ENCODE results near the gene DNAAF3. TPM values are rescaled to one million over a fixed set of nuclear protein-coding genes. Genes with fewer than 3 reads are reported as not detected.

DNAAF3 gene
- total RNA-seq, 2 donors from 2014 or later: not detected

- Mint-ChIP-seq H3K27ac (no peak overlapping the region), H3K27me3 (no peaks in the 10 kb centered on the region), H3K9me3 (no peaks in the 10 kb centered on the region), H3K4me1 (ENCODE audit: low read depth in 2 of 2) (peaks cover 19 to 34% of the 10 kb centered on the region in 2 donors), H3K36me3 (peaks cover 9% of the 10 kb centered on the region), H3K4me3 (no peak overlapping the region)
- ATAC-seq (no peak), DNase-seq (ENCODE audit: low spot score) (peak; percentile 57)
These were observed 53.4 kb downstream of the DNAAF3 start for GRCh38 chr19:55112777-55113569.

DNA sequence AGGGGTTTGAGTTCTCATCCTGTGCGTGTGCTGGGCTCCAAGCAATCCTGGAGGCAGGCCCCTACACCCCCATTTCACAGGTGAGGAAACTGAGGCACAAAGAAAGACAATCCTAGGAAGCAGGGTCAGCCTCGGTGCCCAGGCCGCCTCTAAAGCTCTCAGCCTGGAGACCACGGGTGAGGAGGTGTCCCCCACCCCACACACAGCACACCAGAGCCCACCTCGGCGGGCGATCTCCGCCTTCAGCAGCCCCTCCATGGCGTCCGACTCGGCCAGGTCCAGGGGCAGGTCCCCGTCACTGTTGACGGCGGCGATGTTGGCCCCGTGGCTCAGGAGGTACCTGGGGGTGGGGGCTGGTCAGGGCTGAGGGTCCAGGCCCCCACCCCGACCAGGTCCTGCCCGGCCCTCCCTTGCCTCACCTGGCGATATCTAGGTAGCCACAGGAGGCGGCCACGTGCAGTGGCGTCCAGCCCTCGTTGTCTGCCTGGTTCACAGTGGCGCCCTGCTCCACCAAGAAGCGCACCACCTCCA, 54.1 kb downstream of the DNAAF3 start:
- peaks cover 9% of the 10 kb centered on the region for H3K36me3 Mint-ChIP-seq
- H3K4me3 Mint-ChIP-seq: no peak overlapping the region
- peaks cover 15 to 30% of the 10 kb centered on the region in 2 donors for H3K4me1 Mint-ChIP-seq (ENCODE audit: low read depth in 2 of 2)
- peak; percentile 39 for DNase-seq (ENCODE audit: low spot score)
- no peaks in the 10 kb centered on the region for H3K9me3 Mint-ChIP-seq
- ATAC-seq: no peak
- no peaks in the 10 kb centered on the region for H3K27me3 Mint-ChIP-seq
- H3K27ac Mint-ChIP-seq: no peak overlapping the region

- H3K9me3 Mint-ChIP-seq: no peaks in the 10 kb centered on the region
These were observed 55.1 kb downstream of the DNAAF3 start for GRCh38 chr19:55111238-55111831.

GRCh38 chr19:55109527-55110291, 56.7 kb downstream of the DNAAF3 start:
- peak; percentile 22 for DNase-seq (ENCODE audit: low spot score)
- no peak overlapping the region for H3K27ac Mint-ChIP-seq
- H3K27me3 Mint-ChIP-seq: no peaks in the 10 kb centered on the region
- H3K4me1 Mint-ChIP-seq (ENCODE audit: low read depth in 2 of 2): peaks cover 6 to 18% of the 10 kb centered on the region in 2 donors
- peak in 1 of 2 donors; percentile 37 for ATAC-seq
- no peak overlapping the region for H3K4me3 Mint-ChIP-seq
- H3K9me3 Mint-ChIP-seq: no peaks in the 10 kb centered on the region
- no peaks in the 10 kb centered on the region for H3K36me3 Mint-ChIP-seq

More at GRCh38 chr19:55111238-55111831, 55.1 kb downstream of the DNAAF3 start:
- peaks cover 15 to 29% of the 10 kb centered on the region in 2 donors for H3K4me1 Mint-ChIP-seq (ENCODE audit: low read depth in 2 of 2)
- DNase-seq (ENCODE audit: low spot score) (peak; percentile 8), ATAC-seq (no peak)
- H3K27ac Mint-ChIP-seq: no peak overlapping the region
- H3K4me3 Mint-ChIP-seq: no peak overlapping the region
- H3K27me3 Mint-ChIP-seq: no peaks in the 10 kb centered on the region
- H3K36me3 Mint-ChIP-seq: peaks cover 4% of the 10 kb centered on the region

Other genes starting within 250 kb of the DNAAF3 start
- gene NLRP7, start 219.1 kb downstream of the DNAAF3 start, total RNA-seq: 1 to 10 TPM; 1.1 to 1.2 TPM
- 100 to 1,000 TPM in 1 of 2 donors, 10 to 100 TPM in 1; 50.3 to 154 TPM for gene NLRP2, start 200.2 kb downstream of the DNAAF3 start, total RNA-seq
- under 1 TPM in 1 of 2 donors, not detected in 1; 0.22 TPM for gene GP6, start 128.3 kb downstream of the DNAAF3 start, total RNA-seq
- 10 to 100 TPM; 13.4 to 31.0 TPM for gene RDH13, start 103.5 kb downstream of the DNAAF3 start, total RNA-seq
- gene EPS8L1, start 90.7 kb downstream of the DNAAF3 start, total RNA-seq: 1 to 10 TPM; 1.3 to 8.7 TPM
- 100 to 1,000 TPM; 157 to 251 TPM for gene PPP1R12C, start 49.0 kb downstream of the DNAAF3 start, total RNA-seq
- gene TNNT1, start 17.4 kb downstream of the DNAAF3 start, total RNA-seq: not detected
- gene TNNI3, start 8.9 kb downstream of the DNAAF3 start, total RNA-seq: not detected
- not detected for gene SYT5, start 13.7 kb upstream of the DNAAF3 start, total RNA-seq
- gene PTPRH, start 42.9 kb upstream of the DNAAF3 start, total RNA-seq: under 1 TPM in 1 of 2 donors, not detected in 1; 0.11 TPM
- 10 to 100 TPM in 1 of 2 donors, 1 to 10 TPM in 1; 8.3 to 31.6 TPM for gene TMEM86B, start 62.1 kb upstream of the DNAAF3 start, total RNA-seq
- gene PPP6R1, start 92.4 kb upstream of the DNAAF3 start, total RNA-seq: 100 to 1,000 TPM; 260 to 492 TPM
- gene HSPBP1, start 113.5 kb upstream of the DNAAF3 start, total RNA-seq: 10 to 100 TPM; 38.2 to 53.1 TPM
- gene BRSK1, start 117.4 kb upstream of the DNAAF3 start, total RNA-seq: 10 to 100 TPM; 11.9 to 15.7 TPM
- gene TMEM150B, start 158.7 kb upstream of the DNAAF3 start, total RNA-seq: 1 to 10 TPM in 1 of 2 donors, under 1 TPM in 1; 0.67 to 2.7 TPM
- gene KMT5C, start 173.3 kb upstream of the DNAAF3 start, total RNA-seq: 10 to 100 TPM in 1 of 2 donors, 1 to 10 TPM in 1; 9.7 to 22.1 TPM
- not detected for gene COX6B2, start 188.1 kb upstream of the DNAAF3 start, total RNA-seq
- gene GARIN5B, start 196.6 kb upstream of the DNAAF3 start, total RNA-seq: not detected
- gene IL11, start 203.8 kb upstream of the DNAAF3 start, total RNA-seq: under 1 TPM in 1 of 2 donors, not detected in 1; 0.78 TPM
- gene TMEM190, start 210.2 kb upstream of the DNAAF3 start, total RNA-seq: not detected
- gene TMEM238, start 217.7 kb upstream of the DNAAF3 start, total RNA-seq: 1 to 10 TPM; 5.2 to 8.3 TPM
- 1,000 to 10,000 TPM; 1,106 to 1,518 TPM for gene RPL28, start 219.3 kb upstream of the DNAAF3 start, total RNA-seq
- gene UBE2S, start 241.2 kb upstream of the DNAAF3 start, total RNA-seq: 100 to 1,000 TPM; 247 to 423 TPM